CD14-positive monocyte (primary cell): ENCODE measurements around the gene DNAH14. TPM values are rescaled to one million over a fixed set of nuclear protein-coding genes. Genes with fewer than 3 reads are reported as not detected.

ENCODE experiments used
- DNase-seq, 3 donors: peaks; one replicate each; pipeline ENCODE4 v3.0.0-alpha.2; 2011 to 2022
- H2AFZ ChIP-seq: 2 replicates; pipeline ENCODE4 v1.6.0; 2012; ENCODE audit warnings: mild to moderate bottlenecking, low read depth, low read length, inconsistent platforms; ENCODE audit not compliant: insufficient read depth, poor library complexity, severe bottlenecking
- H3K27ac ChIP-seq, 2 donors: 1 replicate in 1 of 2; 2 replicates in 1 of 2; pipeline ENCODE4 v1.5.1; 2012 to 2013; ENCODE audit warnings: low read length in 2 of 2, control low read depth in 1 of 2, inconsistent platforms in 1 of 2, low read depth in 1 of 2, mild to moderate bottlenecking in 1 of 2
- H3K27me3 ChIP-seq, 2 donors: one replicate each; pipeline versions ENCODE4 v1.6.0 to v1.6.1; 2011 to 2013; ENCODE audit warnings: low read length in 2 of 2; ENCODE audit not compliant: control insufficient read depth in 2 of 2, insufficient read depth in 2 of 2
- H3K36me3 ChIP-seq, 2 donors: replicated peaks in 1 of 2; 1 replicate in 1 of 2; 2 replicates in 1 of 2; pipeline versions ENCODE4 v1.5.1 to v1.6.1; 2012 to 2013; ENCODE audit warnings: low read length in 2 of 2, control low read depth in 1 of 2, inconsistent platforms in 1 of 2, mild to moderate bottlenecking in 1 of 2; ENCODE audit not compliant: insufficient read depth in 2 of 2, control insufficient read depth in 1 of 2
- H3K4me1 ChIP-seq, 2 donors: 1 replicate in 1 of 2; 2 replicates in 1 of 2; pipeline versions ENCODE4 v1.5.1 to v1.6.1; 2012 to 2013; ENCODE audit warnings: low read length in 2 of 2, control low read depth in 1 of 2, inconsistent platforms in 1 of 2, mild to moderate bottlenecking in 1 of 2, moderate library complexity in 1 of 2; ENCODE audit not compliant: insufficient read depth in 2 of 2, control insufficient read depth in 1 of 2
- H3K4me2 ChIP-seq: replicated peaks from 2 replicates; pipeline ENCODE3; 2012; ENCODE audit warnings: low read length, moderate library complexity, mild to moderate bottlenecking; ENCODE audit not compliant: poor library complexity, severe bottlenecking; ENCODE audit errors: extremely low read depth
- H3K4me3 ChIP-seq, 3 experiments: fragments of 200-600 bp in 1 of 3; sonication (generic) in 1 of 3; replicated peaks in 1 of 3; 1 replicate in 2 of 3; 2 replicates in 1 of 3; pipeline ENCODE4 v1.5.1; 2011 to 2013; ENCODE audit warnings: low read length in 3 of 3, mild to moderate bottlenecking in 3 of 3, control low read depth in 2 of 3, low read depth in 2 of 3, inconsistent platforms in 1 of 3, moderate library complexity in 1 of 3
- H3K79me2 ChIP-seq: 2 replicates; pipeline ENCODE4 v1.6.0; 2012; ENCODE audit warnings: mild to moderate bottlenecking, control low read depth, inconsistent platforms, low read length, moderate library complexity; ENCODE audit not compliant: insufficient read depth
- H3K9ac ChIP-seq: 2 replicates; pipeline ENCODE4 v1.6.0; 2017; ENCODE audit warnings: low read length, mild to moderate bottlenecking; ENCODE audit not compliant: insufficient read depth, poor library complexity, severe bottlenecking
- H3K9me3 ChIP-seq, 2 donors: replicated peaks in 1 of 2; 1 replicate in 1 of 2; 2 replicates in 1 of 2; pipeline versions ENCODE4 v1.5.1 to v1.6.1; 2012 to 2013; ENCODE audit warnings: low read length in 2 of 2, control low read depth in 1 of 2; ENCODE audit not compliant: control insufficient read depth in 1 of 2, insufficient read depth in 1 of 2
- H4K20me1 ChIP-seq: 2 replicates; pipeline ENCODE4 v1.6.0; 2012; ENCODE audit warnings: mild to moderate bottlenecking, low read length, control low read depth, moderate library complexity; ENCODE audit not compliant: insufficient read depth
- H3K27ac Mint-ChIP-seq, 7 donors: one replicate each; pipeline ENCODE4 v1.8.0; 2020; ENCODE audit warnings: mild to moderate bottlenecking in 7 of 7, mixed read lengths in 7 of 7, moderate library complexity in 6 of 7, inconsistent platforms in 2 of 7
- H3K27me3 Mint-ChIP-seq, 3 donors: one replicate each; pipeline ENCODE4 v1.8.0; 2021 to 2022; ENCODE audit warnings: low read depth in 3 of 3, mild to moderate bottlenecking in 3 of 3, mixed read lengths in 3 of 3, moderate library complexity in 3 of 3, inconsistent platforms in 1 of 3
- H3K36me3 Mint-ChIP-seq, 2 donors: one replicate each; pipeline ENCODE4 v1.8.0; 2020; ENCODE audit warnings: mixed read lengths in 2 of 2, inconsistent platforms in 1 of 2, mild to moderate bottlenecking in 1 of 2
- H3K4me1 Mint-ChIP-seq: one replicate; pipeline ENCODE4 v1.8.0; 2020; ENCODE audit warnings: mild to moderate bottlenecking, mixed read lengths
- H3K4me3 Mint-ChIP-seq, 2 donors: one replicate each; pipeline ENCODE4 v1.8.0; 2020; ENCODE audit warnings: mild to moderate bottlenecking in 2 of 2, mixed read lengths in 2 of 2, moderate library complexity in 1 of 2
- H3K9me3 Mint-ChIP-seq, 7 donors: one replicate each; pipeline ENCODE4 v1.8.0; 2020 to 2022; ENCODE audit warnings: mixed read lengths in 7 of 7, mild to moderate bottlenecking in 6 of 7, moderate library complexity in 6 of 7, inconsistent platforms in 2 of 7
- CTCF ChIP-seq: fragments of 200-600 bp; IDR thresholded peaks from one replicate; pipeline ENCODE4 v1.8.0; 2022; ENCODE audit warnings: antibody characterized with exemption, mild to moderate bottlenecking
- WGBS: methylation state at CpG from one replicate; pipeline ENCODE4 v1.1.5; 2013; ENCODE audit warnings: missing lambda C conversion rate; ENCODE audit not compliant: insufficient coverage; 5-methylcytosine and 5-hydroxymethylcytosine counted together
- intact Hi-C, 2 donors: fragments of 100-400 bp; cut with micrococcal nuclease; formaldehyde crosslinking; loops; one replicate each; pipeline versions ENCODE4 v1.15.0 to v1.15.1; 2023
- polyA plus RNA-seq, 3 donors: library from polyadenylated mRNA; depleted of rRNA in 1 of 3; unstranded in 2 of 3; stranded (reverse) in 1 of 3; fragments of 300-500 nt in 2 of 3; fragments of >200 nt in 1 of 3; fragmentation: Illumina TruSeq in 2 of 3; gene quantifications; 1 replicate in 2 of 3; 2 replicates in 1 of 3; pipeline ENCODE4 v1.2.3, GENCODE V29; 2012 to 2021

Gene DNAH14
- polyA plus RNA-seq, 3 donors: 0.83 TPM; not detected in 2

GRCh38 chr1:225431081-225431863, 501.8 kb downstream of the DNAH14 start:
- no peaks in the 10 kb centered on the region for H3K9me3 ChIP-seq
- peaks cover 13 to 24% of the 10 kb centered on the region in 2 donors for H3K4me1 ChIP-seq
- intact Hi-C loops: no loop called here
- H3K9ac ChIP-seq: no peak overlapping the region
- H3K4me3 ChIP-seq: no peak overlapping the region
- peaks cover 25% of the 10 kb centered on the region for H3K4me1 Mint-ChIP-seq
- no peaks in the 10 kb centered on the region for H3K36me3 Mint-ChIP-seq
- peaks cover 17% of the 10 kb centered on the region for H3K79me2 ChIP-seq
- DNase-seq: no peak
- peaks cover 5% of the 10 kb centered on the region for H4K20me1 ChIP-seq
- H3K4me2 ChIP-seq: no peak overlapping the region
- no peaks in the 10 kb centered on the region for H3K36me3 ChIP-seq
- no peak overlapping the region for H3K27ac Mint-ChIP-seq
- H3K27me3 ChIP-seq: no peaks in the 10 kb centered on the region
- peaks cover 1 to 3% (median 2%) of the 10 kb centered on the region in 3 donors for H3K27me3 Mint-ChIP-seq
- TF ChIP-seq CTCF: no peak
- no peak overlapping the region for H2AFZ ChIP-seq
- no peak overlapping the region for H3K27ac ChIP-seq
- H3K9me3 Mint-ChIP-seq: peaks cover 0 to 9% (median 6%) of the 10 kb centered on the region in 7 donors
- 95% methylated on average over 35 of the region's 36 CpGs for WGBS
- no peak overlapping the region for H3K4me3 Mint-ChIP-seq

- no peak for TF ChIP-seq CTCF
- H2AFZ ChIP-seq: no peak overlapping the region
- Mint-ChIP-seq H3K27me3 (peaks cover 1 to 3% (median 2%) of the 10 kb centered on the region in 3 donors), H3K27ac (no peak overlapping the region), H3K4me1 (peaks cover 23% of the 10 kb centered on the region), H3K4me3 (no peak overlapping the region), H3K36me3 (no peaks in the 10 kb centered on the region), H3K9me3 (peaks cover 0 to 9% (median 6%) of the 10 kb centered on the region in 7 donors)
- 43% methylated on average over 1 of the region's 5 CpGs for WGBS
- no peaks in the 10 kb centered on the region for H3K36me3 ChIP-seq
- H3K9ac ChIP-seq: no peak overlapping the region
- peaks cover 7 to 13% of the 10 kb centered on the region in 2 donors for H3K4me1 ChIP-seq
- H3K4me2 ChIP-seq: no peak overlapping the region
- no peak for DNase-seq
- H3K4me3 ChIP-seq: no peak overlapping the region
- H4K20me1 ChIP-seq: no peaks in the 10 kb centered on the region
- H3K27ac ChIP-seq: no peak overlapping the region
- no peaks in the 10 kb centered on the region for H3K9me3 ChIP-seq
- H3K79me2 ChIP-seq: no peaks in the 10 kb centered on the region
- intact Hi-C loops: no loop called here
- no peaks in the 10 kb centered on the region for H3K27me3 ChIP-seq
Observed at GRCh38 chr1:225434046-225434445, 504.6 kb downstream of the DNAH14 start.
